Ovary (tissue), 9 donors: ENCODE measurements around the gene CRTC3. TPM values are rescaled to one million over a fixed set of nuclear protein-coding genes. Genes with fewer than 3 reads are reported as not detected.

ENCODE experiments used
- DNase-seq, 5 donors: peaks; one replicate each; pipeline ENCODE4 v3.0.0-alpha.2; 2019 to 2020
- H3K27ac ChIP-seq, 2 donors: fragments of 200-600 bp; one replicate each; pipeline versions ENCODE4 v1.5.1 to v1.8.0; 2019 to 2022
- H3K27me3 ChIP-seq: fragments of 200-600 bp; one replicate; pipeline ENCODE4 v1.8.0; 2022
- H3K36me3 ChIP-seq: fragments of 200-600 bp; sonication (generic); one replicate; pipeline ENCODE4 v1.5.1; 2019
- H3K4me1 ChIP-seq: one replicate; pipeline ENCODE4 v1.8.1; 2013; ENCODE audit warnings: mild to moderate bottlenecking, moderate library complexity; ENCODE audit not compliant: insufficient read depth
- H3K4me3 ChIP-seq: fragments of 200-600 bp; sonication (generic); one replicate; pipeline ENCODE4 v1.5.1; 2017
- H3K9me3 ChIP-seq, 2 donors: fragments of 200-600 bp in 1 of 2; sonication (generic) in 1 of 2; one replicate each; pipeline versions ENCODE4 v1.5.1 to v1.8.1; 2013 to 2019; ENCODE audit warnings: mild to moderate bottlenecking in 1 of 2, moderate library complexity in 1 of 2
- EP300 ChIP-seq: sonication (generic); formaldehyde crosslinking; IDR thresholded peaks from one replicate; pipeline ENCODE4 v1.6.1; 2017; ENCODE audit warnings: antibody characterized with exemption
- POLR2A ChIP-seq: fragments of 450-650 bp; IDR thresholded peaks from one replicate; pipeline ENCODE4 v1.6.1; 2017; ENCODE audit warnings: antibody characterized with exemption, mild to moderate bottlenecking, moderate library complexity
- WGBS, 3 donors: extraction: QIAGEN DNeasy Blood & Tissue Kit in 1 of 3; methylation state at CpG; one replicate each; pipeline versions ENCODE4 v1.1.5 to v1.1.7; 2013 to 2017; 5-methylcytosine and 5-hydroxymethylcytosine counted together
- intact Hi-C, 4 donors: fragments of 100-400 bp; cut with DNase I; formaldehyde crosslinking; loops; one replicate each; pipeline versions ENCODE4 v1.11.0 to v1.15.1; 2022 to 2023
- polyA plus RNA-seq, 2 donors: library from polyadenylated mRNA; stranded (reverse); fragments of 200-250 nt in 1 of 2; fragments of 350-450 nt in 1 of 2; fragmentation: Illumina TruSeq in 1 of 2; extraction: RNeasy Lipid Tissue Mini Kit (QIAGEN cat#74804) in 1 of 2; gene quantifications; one replicate each; pipeline ENCODE4 v1.2.3, GENCODE V29; 2013 to 2014
- total RNA-seq, 7 donors: library from RNA; depleted of rRNA in 2 of 7; stranded (reverse); fragments of >200 nt in 2 of 7; fragmentation: NEBNext Ultra II Directional in 3 of 7; extraction: Animal tissue kit (Norgen Biotek cat#: 25700) in 3 of 7; gene quantifications; one replicate each; pipeline versions ENCODE4 v1.1.0 to v1.2.4, GENCODE V29; 2016 to 2023
- TF ChIP-seq, protein P1 (sequence below), 3 donors: fragments of 450-650 bp in 2 of 3; fragments of 200-600 bp in 1 of 3; IDR thresholded peaks; one replicate each; pipeline versions ENCODE4 v1.5.1 to v1.8.0; 2016 to 2022; ENCODE audit warnings: antibody characterized with exemption in 3 of 3, mild to moderate bottlenecking in 1 of 3
- donor health status: DM: no; HTN: no; CAD: no; lungs with moderate emphysema.
- donor health status: DM: no; HTN: no; CAD: no.
- donor health status: Bipolar disorder and iron deficiency.
- donor health status: DM: yes; HTN: yes; CAD: no.
- donor health status: DM: no; HTN: no; CAD: no.
- donor health status: DM: yes; HTN: yes; CAD: no.

Gene CRTC3
- total and polyA plus RNA-seq, 9 donors: 36.9 to 106 (median 85.4) TPM

DNA sequence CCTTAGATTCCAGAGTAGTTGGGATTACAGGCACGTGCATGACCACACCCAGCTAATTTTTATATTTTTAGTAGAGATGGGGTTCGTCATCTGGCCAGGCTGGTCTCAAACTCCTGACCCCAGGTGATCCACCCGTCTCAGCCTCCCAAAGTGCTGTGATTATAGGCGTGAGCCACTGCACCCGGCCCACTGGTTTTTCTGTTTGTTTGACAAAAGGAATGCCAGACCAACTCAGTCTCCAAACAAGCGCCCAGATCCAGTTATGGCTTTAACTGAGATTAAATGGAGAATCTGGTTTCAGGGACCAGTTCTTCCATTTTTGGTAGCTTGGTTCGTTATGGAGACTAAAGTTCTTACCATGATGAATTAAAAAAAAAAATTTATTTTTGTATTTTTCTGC is 50.8 kb downstream of the CRTC3 start:
- H3K27me3 ChIP-seq: no peaks in the 10 kb centered on the region
- no peak overlapping the region for H3K4me3 ChIP-seq
- intact Hi-C loops: no loop called here
- H3K27ac ChIP-seq: no peak overlapping the region
- no peaks in the 10 kb centered on the region for H3K9me3 ChIP-seq
- TF ChIP-seq, protein P1, sequence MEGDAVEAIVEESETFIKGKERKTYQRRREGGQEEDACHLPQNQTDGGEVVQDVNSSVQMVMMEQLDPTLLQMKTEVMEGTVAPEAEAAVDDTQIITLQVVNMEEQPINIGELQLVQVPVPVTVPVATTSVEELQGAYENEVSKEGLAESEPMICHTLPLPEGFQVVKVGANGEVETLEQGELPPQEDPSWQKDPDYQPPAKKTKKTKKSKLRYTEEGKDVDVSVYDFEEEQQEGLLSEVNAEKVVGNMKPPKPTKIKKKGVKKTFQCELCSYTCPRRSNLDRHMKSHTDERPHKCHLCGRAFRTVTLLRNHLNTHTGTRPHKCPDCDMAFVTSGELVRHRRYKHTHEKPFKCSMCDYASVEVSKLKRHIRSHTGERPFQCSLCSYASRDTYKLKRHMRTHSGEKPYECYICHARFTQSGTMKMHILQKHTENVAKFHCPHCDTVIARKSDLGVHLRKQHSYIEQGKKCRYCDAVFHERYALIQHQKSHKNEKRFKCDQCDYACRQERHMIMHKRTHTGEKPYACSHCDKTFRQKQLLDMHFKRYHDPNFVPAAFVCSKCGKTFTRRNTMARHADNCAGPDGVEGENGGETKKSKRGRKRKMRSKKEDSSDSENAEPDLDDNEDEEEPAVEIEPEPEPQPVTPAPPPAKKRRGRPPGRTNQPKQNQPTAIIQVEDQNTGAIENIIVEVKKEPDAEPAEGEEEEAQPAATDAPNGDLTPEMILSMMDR (IDR thresholded peaks at IDR 0.05): no peak
- no peak for DNase-seq
- 80 to 81% (median 80%) methylated on average over 7 of the region's 7 CpGs for WGBS, 3 donors
- H3K36me3 ChIP-seq: no peaks in the 10 kb centered on the region
- H3K4me1 ChIP-seq: peaks cover 15% of the 10 kb centered on the region

DNA sequence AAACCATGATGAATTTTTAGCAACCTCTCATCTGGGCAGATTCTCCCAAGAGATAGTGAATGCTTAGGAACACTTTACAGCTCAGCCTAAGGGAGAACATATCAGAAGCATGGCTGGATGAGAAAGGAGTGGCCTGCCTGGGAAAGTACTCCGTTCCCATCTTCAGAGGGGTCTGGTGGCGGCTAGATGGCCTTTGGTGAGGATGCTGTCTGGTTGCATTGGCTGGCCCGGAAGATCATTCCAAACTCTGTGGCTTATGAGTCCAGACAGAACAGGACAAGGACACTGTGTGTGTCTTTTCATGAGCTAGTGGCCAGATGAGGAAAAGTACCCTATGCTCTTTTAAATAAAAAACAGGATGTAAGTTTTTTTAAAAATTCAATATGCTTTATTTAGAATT is 51.2 kb downstream of the CRTC3 start:
- Histone ChIP-seq H3K9me3 (no peaks in the 10 kb centered on the region), H3K36me3 (no peaks in the 10 kb centered on the region), H3K27me3 (no peaks in the 10 kb centered on the region), H3K4me1 (peaks cover 15% of the 10 kb centered on the region), H3K27ac (no peak overlapping the region), H3K4me3 (no peak overlapping the region)
- TF ChIP-seq POLR2A: no peak
- TF ChIP-seq, protein P1 (IDR thresholded peaks at IDR 0.05): no peak
- TF ChIP-seq EP300: no peak
- DNase-seq: no peak
- WGBS, 3 donors: 77 to 80% (median 78%) methylated on average over 3 of the region's 3 CpGs
- intact Hi-C loops: no loop called here

DNA sequence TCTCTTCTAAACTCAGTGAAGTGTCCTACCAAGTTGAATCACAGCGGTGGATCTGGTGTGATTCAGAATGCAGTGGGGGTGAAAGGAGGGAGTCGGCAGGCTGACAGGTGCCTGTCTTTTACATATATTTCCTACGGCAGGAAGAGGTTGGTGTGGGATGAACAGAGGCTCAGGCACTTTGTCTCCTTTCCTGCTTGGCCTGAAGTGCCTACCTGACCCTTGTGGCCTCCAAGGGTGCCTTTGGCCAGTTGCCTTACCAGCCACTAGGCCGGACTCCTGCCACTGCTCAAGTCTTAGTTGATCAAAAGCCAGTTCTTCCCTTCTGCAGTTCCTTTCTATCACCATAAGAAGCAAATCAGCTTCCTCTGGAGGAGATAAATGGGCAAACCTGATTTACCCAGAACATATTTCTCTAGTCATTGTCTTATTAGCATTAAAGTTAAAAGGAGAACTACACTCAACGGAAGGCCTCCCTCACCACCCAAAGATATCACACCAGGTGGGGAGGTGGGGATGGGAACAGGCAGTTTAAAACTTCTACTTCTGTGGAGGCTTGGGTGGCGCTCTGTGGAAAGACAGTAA is 52.1 kb downstream of the CRTC3 start:
- H3K9me3 ChIP-seq: no peaks in the 10 kb centered on the region
- DNase-seq: no peak
- no peaks in the 10 kb centered on the region for H3K36me3 ChIP-seq
- intact Hi-C loops: no loop called here
- peaks cover 10% of the 10 kb centered on the region for H3K4me1 ChIP-seq
- WGBS, 3 donors: 80 to 83% (median 81%) methylated on average over 6 of the region's 6 CpGs
- H3K4me3 ChIP-seq: no peak overlapping the region
- H3K27ac ChIP-seq: no peak overlapping the region
- no peak for TF ChIP-seq EP300
- TF ChIP-seq, protein P1 (IDR thresholded peaks at IDR 0.05): no peak
- no peak for TF ChIP-seq POLR2A
- H3K27me3 ChIP-seq: no peaks in the 10 kb centered on the region

DNA sequence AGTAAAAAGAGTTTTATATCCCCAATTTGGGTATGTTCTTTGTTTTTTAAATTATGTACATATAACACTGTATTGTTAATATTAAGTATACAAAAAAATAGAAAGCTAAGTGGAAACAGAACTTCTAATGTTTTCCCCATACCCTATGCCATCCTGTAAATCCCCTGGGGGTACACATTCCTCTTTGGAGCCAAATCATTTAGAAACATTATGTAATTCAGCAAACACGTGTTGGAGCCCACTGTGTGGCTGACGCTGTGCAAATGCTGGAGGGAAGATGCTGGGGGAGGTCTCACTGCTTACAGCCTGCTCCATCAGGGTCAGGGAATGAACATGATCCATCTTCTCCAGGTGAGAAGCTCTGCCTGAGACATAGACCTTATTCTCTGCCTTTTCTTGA is 52.8 kb downstream of the CRTC3 start:
- H3K4me1 ChIP-seq: peaks cover 10% of the 10 kb centered on the region
- DNase-seq: no peak
- no peak for TF ChIP-seq EP300
- TF ChIP-seq POLR2A: no peak
- TF ChIP-seq, protein P1 (IDR thresholded peaks at IDR 0.05): no peak
- no peak overlapping the region for H3K27ac ChIP-seq
- no peaks in the 10 kb centered on the region for H3K27me3 ChIP-seq
- intact Hi-C loops: no loop called here
- H3K9me3 ChIP-seq: no peaks in the 10 kb centered on the region
- no peaks in the 10 kb centered on the region for H3K36me3 ChIP-seq
- no peak overlapping the region for H3K4me3 ChIP-seq
- WGBS, 3 donors: 39 to 59% (median 51%) methylated on average over 2 of the region's 2 CpGs
